NOMO-1 treated with dmso at 0.1 percent for 144 hours (cell line): ENCODE results near the gene TUBG2.
"Not testable (repeated sequence)": the region's sequence is repeated elsewhere in the genome, so short reads cannot be mapped to it uniquely, and the experiment has no call there.

Experiments used
- DNase-seq: peaks from one replicate; lab custom pipeline; 2025; ENCODE audit not compliant: unreplicated experiment; lab: John Stamatoyannopoulos, UW

Gene TUBG2

GRCh38 chr17:42653179-42654124, 5.6 kb upstream of the TUBG2 start:
- no peak for DNase-seq

GRCh38 chr17:42655528-42655927, 3.6 kb upstream of the TUBG2 start:
- no peak for DNase-seq

GRCh38 chr17:42657824-42658588, 1.1 kb upstream of the TUBG2 start:
- DNase-seq = no peak

GRCh38 chr17:42659932-42660274, 819 bp downstream of the TUBG2 start:
- DNase-seq = not testable (repeated sequence)

GRCh38 chr17:42660692-42661345, 1.7 kb downstream of the TUBG2 start:
- no peak for DNase-seq

GRCh38 chr17:42665581-42666001, 6.5 kb downstream of the TUBG2 start:
- DNase-seq = no peak

- not testable (repeated sequence) for DNase-seq
These were observed 7.0 kb downstream of the TUBG2 start for GRCh38 chr17:42666126-42666525.

- no peak for DNase-seq
These were observed 8.2 kb downstream of the TUBG2 start for GRCh38 chr17:42667088-42667951.

- DNase-seq = no peak
These were observed 10.6 kb downstream of the TUBG2 start for GRCh38 chr17:42669705-42669976.

GRCh38 chr17:42669977-42670788, 11.1 kb downstream of the TUBG2 start:
- DNase-seq = no peak

GRCh38 chr17:42670789-42671657, 11.9 kb downstream of the TUBG2 start:
- DNase-seq = no peak

GRCh38 chr17:42672038-42672437, 13.0 kb downstream of the TUBG2 start:
- no peak for DNase-seq

- no peak for DNase-seq
These were observed 14.3 kb downstream of the TUBG2 start for GRCh38 chr17:42673266-42673884.

- no peak for DNase-seq
These were observed 15.0 kb downstream of the TUBG2 start for GRCh38 chr17:42673885-42674754.

GRCh38 chr17:42674755-42675347, 15.8 kb downstream of the TUBG2 start:
- DNase-seq = no peak

- no peak for DNase-seq
These were observed 16.4 kb downstream of the TUBG2 start for GRCh38 chr17:42675348-42675964.

GRCh38 chr17:42675965-42676423, 16.9 kb downstream of the TUBG2 start:
- no peak for DNase-seq
